ENCODE measurements around the gene PRIMA1.

- no peak for TF ChIP-seq CTCF (conservative IDR thresholded peaks at IDR 0.05; ENCODE audit: low read depth in 2 of 2)
- TF ChIP-seq, protein P1, sequence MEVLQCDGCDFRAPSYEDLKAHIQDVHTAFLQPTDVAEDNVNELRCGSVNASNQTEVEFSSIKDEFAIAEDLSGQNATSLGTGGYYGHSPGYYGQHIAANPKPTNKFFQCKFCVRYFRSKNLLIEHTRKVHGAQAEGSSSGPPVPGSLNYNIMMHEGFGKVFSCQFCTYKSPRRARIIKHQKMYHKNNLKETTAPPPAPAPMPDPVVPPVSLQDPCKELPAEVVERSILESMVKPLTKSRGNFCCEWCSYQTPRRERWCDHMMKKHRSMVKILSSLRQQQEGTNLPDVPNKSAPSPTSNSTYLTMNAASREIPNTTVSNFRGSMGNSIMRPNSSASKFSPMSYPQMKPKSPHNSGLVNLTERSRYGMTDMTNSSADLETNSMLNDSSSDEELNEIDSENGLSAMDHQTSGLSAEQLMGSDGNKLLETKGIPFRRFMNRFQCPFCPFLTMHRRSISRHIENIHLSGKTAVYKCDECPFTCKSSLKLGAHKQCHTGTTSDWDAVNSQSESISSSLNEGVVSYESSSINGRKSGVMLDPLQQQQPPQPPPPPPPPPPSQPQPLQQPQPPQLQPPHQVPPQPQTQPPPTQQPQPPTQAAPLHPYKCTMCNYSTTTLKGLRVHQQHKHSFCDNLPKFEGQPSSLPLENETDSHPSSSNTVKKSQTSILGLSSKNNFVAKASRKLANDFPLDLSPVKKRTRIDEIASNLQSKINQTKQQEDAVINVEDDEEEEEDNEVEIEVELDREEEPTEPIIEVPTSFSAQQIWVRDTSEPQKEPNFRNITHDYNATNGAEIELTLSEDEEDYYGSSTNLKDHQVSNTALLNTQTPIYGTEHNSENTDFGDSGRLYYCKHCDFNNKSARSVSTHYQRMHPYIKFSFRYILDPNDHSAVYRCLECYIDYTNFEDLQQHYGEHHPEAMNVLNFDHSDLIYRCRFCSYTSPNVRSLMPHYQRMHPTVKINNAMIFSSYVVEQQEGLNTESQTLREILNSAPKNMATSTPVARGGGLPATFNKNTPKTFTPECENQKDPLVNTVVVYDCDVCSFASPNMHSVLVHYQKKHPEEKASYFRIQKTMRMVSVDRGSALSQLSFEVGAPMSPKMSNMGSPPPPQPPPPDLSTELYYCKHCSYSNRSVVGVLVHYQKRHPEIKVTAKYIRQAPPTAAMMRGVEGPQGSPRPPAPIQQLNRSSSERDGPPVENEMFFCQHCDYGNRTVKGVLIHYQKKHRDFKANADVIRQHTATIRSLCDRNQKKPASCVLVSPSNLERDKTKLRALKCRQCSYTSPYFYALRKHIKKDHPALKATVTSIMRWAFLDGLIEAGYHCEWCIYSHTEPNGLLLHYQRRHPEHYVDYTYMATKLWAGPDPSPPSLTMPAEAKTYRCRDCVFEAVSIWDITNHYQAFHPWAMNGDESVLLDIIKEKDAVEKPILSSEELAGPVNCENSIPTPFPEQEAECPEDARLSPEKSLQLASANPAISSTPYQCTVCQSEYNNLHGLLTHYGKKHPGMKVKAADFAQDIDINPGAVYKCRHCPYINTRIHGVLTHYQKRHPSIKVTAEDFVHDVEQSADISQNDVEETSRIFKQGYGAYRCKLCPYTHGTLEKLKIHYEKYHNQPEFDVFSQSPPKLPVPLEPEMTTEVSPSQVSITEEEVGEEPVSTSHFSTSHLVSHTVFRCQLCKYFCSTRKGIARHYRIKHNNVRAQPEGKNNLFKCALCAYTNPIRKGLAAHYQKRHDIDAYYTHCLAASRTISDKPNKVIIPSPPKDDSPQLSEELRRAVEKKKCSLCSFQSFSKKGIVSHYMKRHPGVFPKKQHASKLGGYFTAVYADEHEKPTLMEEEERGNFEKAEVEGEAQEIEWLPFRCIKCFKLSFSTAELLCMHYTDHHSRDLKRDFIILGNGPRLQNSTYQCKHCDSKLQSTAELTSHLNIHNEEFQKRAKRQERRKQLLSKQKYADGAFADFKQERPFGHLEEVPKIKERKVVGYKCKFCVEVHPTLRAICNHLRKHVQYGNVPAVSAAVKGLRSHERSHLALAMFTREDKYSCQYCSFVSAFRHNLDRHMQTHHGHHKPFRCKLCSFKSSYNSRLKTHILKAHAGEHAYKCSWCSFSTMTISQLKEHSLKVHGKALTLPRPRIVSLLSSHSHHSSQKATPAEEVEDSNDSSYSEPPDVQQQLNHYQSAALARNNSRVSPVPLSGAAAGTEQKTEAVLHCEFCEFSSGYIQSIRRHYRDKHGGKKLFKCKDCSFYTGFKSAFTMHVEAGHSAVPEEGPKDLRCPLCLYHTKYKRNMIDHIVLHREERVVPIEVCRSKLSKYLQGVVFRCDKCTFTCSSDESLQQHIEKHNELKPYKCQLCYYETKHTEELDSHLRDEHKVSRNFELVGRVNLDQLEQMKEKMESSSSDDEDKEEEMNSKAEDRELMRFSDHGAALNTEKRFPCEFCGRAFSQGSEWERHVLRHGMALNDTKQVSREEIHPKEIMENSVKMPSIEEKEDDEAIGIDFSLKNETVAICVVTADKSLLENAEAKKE (CRISPR knock-in tag; IDR thresholded peaks at IDR 0.05): no peak
- no peak for TF ChIP-seq EZH2phosphoT487 (IDR thresholded peaks at IDR 0.05; ENCODE audit: unreplicated experiment)
- no peak for TF ChIP-seq EZH2 (IDR thresholded peaks at IDR 0.05; ENCODE audit: low read depth, unreplicated experiment)
Measured at GRCh38 chr14:93743270-93744060, 44.8 kb downstream of the PRIMA1 start.

Measured in GM23338 (cell line).